Osteocyte (in vitro differentiated cells): ENCODE measurements around the gene GIMAP8. TPM values are rescaled to one million over a fixed set of nuclear protein-coding genes. Genes with fewer than 3 reads are reported as not detected.

Experiments used
- DNase-seq: peaks from one replicate; pipeline ENCODE4 v3.0.0; 2021; ENCODE audit warnings: mixed read lengths; ENCODE audit not compliant: unreplicated experiment; ENCODE audit errors: extremely low spot score
- H3K27ac Mint-ChIP-seq: one replicate; pipeline ENCODE4 v1.8.0; 2021; ENCODE audit warnings: mild to moderate bottlenecking, mixed read lengths; ENCODE audit not compliant: unreplicated experiment
- H3K27me3 Mint-ChIP-seq: one replicate; pipeline ENCODE4 v1.8.0; 2021; ENCODE audit warnings: mixed read lengths; ENCODE audit not compliant: unreplicated experiment
- H3K36me3 Mint-ChIP-seq: one replicate; pipeline ENCODE4 v1.8.0; 2021; ENCODE audit warnings: mixed read lengths; ENCODE audit not compliant: unreplicated experiment
- H3K4me1 Mint-ChIP-seq: one replicate; pipeline ENCODE4 v1.8.0; 2021; ENCODE audit warnings: mixed read lengths; ENCODE audit not compliant: unreplicated experiment
- H3K4me3 Mint-ChIP-seq: one replicate; pipeline ENCODE4 v1.8.0; 2021; ENCODE audit warnings: mild to moderate bottlenecking, moderate library complexity, mixed read lengths; ENCODE audit not compliant: unreplicated experiment
- H3K9me3 Mint-ChIP-seq: one replicate; pipeline ENCODE4 v1.8.0; 2021; ENCODE audit warnings: mixed read lengths; ENCODE audit not compliant: unreplicated experiment
- CTCF ChIP-seq: fragments of 200-600 bp; sonication (generic); IDR thresholded peaks from 2 replicates; pipeline ENCODE4 v1.5.0; 2021; ENCODE audit warnings: antibody characterized with exemption, mild to moderate bottlenecking, moderate library complexity
- total RNA-seq: library from RNA; stranded (reverse); gene quantifications from 2 replicates; pipeline ENCODE4 v1.2.1, GENCODE V29; 2021

Gene GIMAP8
- total RNA-seq, 1 donor from 2014 or later = not detected

- Mint-ChIP-seq H3K36me3 (no peaks in the 10 kb centered on the region), H3K27me3 (no peaks in the 10 kb centered on the region), H3K4me3 (no peak overlapping the region), H3K27ac (no peak overlapping the region), H3K9me3 (peaks cover 7% of the 10 kb centered on the region), H3K4me1 (no peaks in the 10 kb centered on the region)
- no peak for TF ChIP-seq CTCF
- DNase-seq = no peak
These were observed 23.5 kb downstream of the GIMAP8 start for GRCh38 chr7:150473902-150474301.

- Mint-ChIP-seq H3K27me3 (no peaks in the 10 kb centered on the region), H3K27ac (no peak overlapping the region), H3K36me3 (no peaks in the 10 kb centered on the region), H3K9me3 (peaks cover 7% of the 10 kb centered on the region), H3K4me1 (no peaks in the 10 kb centered on the region), H3K4me3 (no peak overlapping the region)
- DNase-seq = no peak
- no peak for TF ChIP-seq CTCF
These were observed 25.9 kb downstream of the GIMAP8 start for GRCh38 chr7:150476285-150476684.

DNA sequence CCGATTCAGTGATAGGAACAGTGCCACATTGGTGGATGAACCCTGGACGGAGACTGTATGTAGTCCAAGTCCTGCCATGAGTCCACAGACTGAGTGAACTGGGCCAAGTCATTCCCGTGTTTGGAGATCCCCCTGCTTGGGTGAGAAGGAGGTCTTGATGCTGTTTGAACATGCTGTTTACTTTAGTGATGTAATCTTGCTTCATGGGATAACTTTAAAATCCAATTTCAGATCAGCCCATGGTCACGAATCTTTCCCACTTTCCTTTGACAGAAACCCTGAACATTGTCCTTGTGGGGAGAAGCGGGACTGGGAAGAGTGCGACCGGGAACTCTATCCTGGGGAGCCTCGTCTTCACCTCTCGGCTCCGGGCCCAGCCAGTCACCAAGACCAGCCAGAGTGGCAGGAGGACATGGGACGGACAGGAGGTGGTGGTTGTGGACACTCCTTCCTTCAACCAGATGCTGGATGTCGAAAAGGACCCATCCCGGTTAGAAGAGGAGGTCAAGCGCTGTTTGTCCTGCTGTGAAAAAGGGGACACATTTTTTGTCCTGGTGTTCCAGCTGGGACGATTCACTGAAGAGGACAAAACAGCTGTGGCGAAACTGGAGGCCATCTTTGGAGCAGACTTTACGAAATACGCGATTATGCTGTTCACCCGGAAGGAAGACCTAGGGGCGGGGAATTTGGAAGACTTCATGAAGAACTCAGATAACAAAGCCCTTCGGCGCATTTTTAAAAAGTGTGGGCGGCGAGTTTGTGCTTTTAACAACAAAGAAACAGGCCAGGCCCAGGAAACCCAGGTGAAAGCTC, 26.6 kb downstream of the GIMAP8 start:
- Mint-ChIP-seq H3K27me3 (no peaks in the 10 kb centered on the region), H3K4me3 (no peak overlapping the region), H3K36me3 (no peaks in the 10 kb centered on the region), H3K27ac (no peak overlapping the region), H3K4me1 (no peaks in the 10 kb centered on the region), H3K9me3 (peaks cover 7% of the 10 kb centered on the region)
- no peak for DNase-seq
- TF ChIP-seq CTCF = no peak

GRCh38 chr7:150479023-150479716, 28.7 kb downstream of the GIMAP8 start:
- Mint-ChIP-seq H3K4me3 (no peak overlapping the region), H3K27ac (no peak overlapping the region), H3K36me3 (no peaks in the 10 kb centered on the region), H3K27me3 (no peaks in the 10 kb centered on the region), H3K4me1 (no peaks in the 10 kb centered on the region), H3K9me3 (peaks cover 7% of the 10 kb centered on the region)
- no peak for TF ChIP-seq CTCF
- DNase-seq = no peak

DNA sequence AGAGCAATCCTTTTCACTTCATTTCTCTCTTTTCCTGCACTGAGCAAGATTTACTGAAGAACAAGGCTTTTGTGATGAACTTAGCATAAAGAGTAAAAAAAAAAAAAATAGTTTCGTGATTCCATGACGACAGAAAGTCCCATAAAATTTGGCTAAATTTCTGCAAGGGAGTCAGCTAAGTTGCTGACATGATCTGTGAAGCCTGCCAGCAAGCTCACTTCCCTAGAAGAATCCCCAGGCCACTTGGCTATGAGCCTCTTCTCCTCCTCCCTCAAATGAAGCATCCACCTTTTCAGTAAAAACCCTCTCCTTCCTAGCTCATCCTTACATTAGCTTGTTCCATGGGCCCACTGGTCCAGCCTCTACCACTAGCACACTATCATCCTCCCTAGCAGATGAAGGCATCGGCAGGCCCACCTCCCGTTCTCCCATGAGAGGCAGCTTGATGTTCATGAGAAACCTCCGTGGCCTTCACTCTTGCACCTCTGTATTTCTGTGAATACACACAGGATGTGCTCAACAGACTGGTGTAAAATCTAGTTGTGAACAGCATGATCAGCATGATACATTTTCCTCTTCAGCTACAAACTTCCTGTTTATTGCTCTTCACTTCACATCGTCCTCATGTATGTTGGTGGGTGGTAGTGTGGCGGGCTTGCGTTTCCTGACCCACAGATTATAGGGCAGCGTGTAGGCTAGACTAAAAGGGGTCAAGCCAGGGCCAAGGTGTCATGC, 30.9 kb downstream of the GIMAP8 start:
- H3K9me3 Mint-ChIP-seq = no peaks in the 10 kb centered on the region
- no peaks in the 10 kb centered on the region for H3K27me3 Mint-ChIP-seq
- no peak for TF ChIP-seq CTCF
- no peaks in the 10 kb centered on the region for H3K4me1 Mint-ChIP-seq
- no peak for DNase-seq
- H3K4me3 Mint-ChIP-seq = no peak overlapping the region
- H3K36me3 Mint-ChIP-seq = no peaks in the 10 kb centered on the region
- no peak overlapping the region for H3K27ac Mint-ChIP-seq
